22Rv1 (cell line): ENCODE results near the gene CHKA.

Source experiments
- ZFX ChIP-seq: fragments of 450-650 bp; IDR thresholded peaks from 2 replicates; pipeline ENCODE4 v1.6.1; 2017; ENCODE audit warnings: antibody characterized with exemption, borderline replicate concordance
- TF ChIP-seq, protein P1 (sequence below): fragments of 450-650 bp; IDR thresholded peaks from 2 replicates; pipeline ENCODE4 v1.5.1; 2017; ENCODE audit warnings: mild to moderate bottlenecking

DNA sequence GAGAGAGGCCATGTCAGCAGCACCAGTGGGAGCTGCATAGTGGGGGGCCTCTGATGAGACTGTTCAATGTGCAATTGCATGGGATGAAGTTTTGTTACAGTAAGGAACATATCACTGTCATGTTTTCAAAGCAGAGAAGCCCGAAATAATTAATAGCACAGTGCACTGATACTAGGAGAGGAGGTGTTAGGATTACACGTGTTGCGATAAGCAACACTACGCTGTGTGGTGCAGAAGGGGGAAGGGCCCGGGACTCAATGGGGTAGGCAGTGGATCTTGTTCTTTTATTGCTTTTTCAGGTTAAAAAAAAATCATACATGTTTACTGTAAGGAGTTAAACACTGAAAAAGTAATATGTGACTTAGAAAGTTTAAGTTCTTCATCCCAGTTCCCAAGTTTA is 53.2 kb downstream of the CHKA start:
- TF ChIP-seq, protein P1, sequence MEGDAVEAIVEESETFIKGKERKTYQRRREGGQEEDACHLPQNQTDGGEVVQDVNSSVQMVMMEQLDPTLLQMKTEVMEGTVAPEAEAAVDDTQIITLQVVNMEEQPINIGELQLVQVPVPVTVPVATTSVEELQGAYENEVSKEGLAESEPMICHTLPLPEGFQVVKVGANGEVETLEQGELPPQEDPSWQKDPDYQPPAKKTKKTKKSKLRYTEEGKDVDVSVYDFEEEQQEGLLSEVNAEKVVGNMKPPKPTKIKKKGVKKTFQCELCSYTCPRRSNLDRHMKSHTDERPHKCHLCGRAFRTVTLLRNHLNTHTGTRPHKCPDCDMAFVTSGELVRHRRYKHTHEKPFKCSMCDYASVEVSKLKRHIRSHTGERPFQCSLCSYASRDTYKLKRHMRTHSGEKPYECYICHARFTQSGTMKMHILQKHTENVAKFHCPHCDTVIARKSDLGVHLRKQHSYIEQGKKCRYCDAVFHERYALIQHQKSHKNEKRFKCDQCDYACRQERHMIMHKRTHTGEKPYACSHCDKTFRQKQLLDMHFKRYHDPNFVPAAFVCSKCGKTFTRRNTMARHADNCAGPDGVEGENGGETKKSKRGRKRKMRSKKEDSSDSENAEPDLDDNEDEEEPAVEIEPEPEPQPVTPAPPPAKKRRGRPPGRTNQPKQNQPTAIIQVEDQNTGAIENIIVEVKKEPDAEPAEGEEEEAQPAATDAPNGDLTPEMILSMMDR: no peak
- TF ChIP-seq ZFX: no peak
